Calu3 (cell line): Measurements from ENCODE around the gene SLC37A1. TPM values are rescaled to one million over a fixed set of nuclear protein-coding genes. Genes with fewer than 3 reads are reported as not detected.

Source experiments
- BruUV-seq: library from RNA; stranded (reverse); fragments of 400-500 nt; replicated peaks from 2 replicates; lab custom pipeline; 2021; lab: Mats Ljungman, UMichigan
- CTCF ChIA-PET: fragments of 300-600 bp; sonication (Branson Sonifier 250); formaldehyde crosslinking; loops from one replicate; lab custom pipeline; 2022; ENCODE audit warnings: antibody characterized with exemption; lab: Charles Lee
- DNase-seq: peaks from one replicate; pipeline ENCODE4 v3.0.0; 2022
- H3K27ac Mint-ChIP-seq: one replicate; pipeline ENCODE4 v1.8.0; 2022; ENCODE audit warnings: mixed read lengths; ENCODE audit not compliant: unreplicated experiment
- H3K27me3 Mint-ChIP-seq: one replicate; pipeline ENCODE4 v1.8.0; 2022; ENCODE audit warnings: mixed read lengths; ENCODE audit not compliant: unreplicated experiment
- H3K36me3 Mint-ChIP-seq: one replicate; pipeline ENCODE4 v1.8.0; 2022; ENCODE audit warnings: mild to moderate bottlenecking, moderate library complexity, mixed read lengths; ENCODE audit not compliant: insufficient read depth, unreplicated experiment
- H3K4me1 Mint-ChIP-seq: one replicate; pipeline ENCODE4 v1.8.0; 2022; ENCODE audit warnings: mild to moderate bottlenecking, low read depth, mixed read lengths; ENCODE audit not compliant: unreplicated experiment
- H3K4me3 Mint-ChIP-seq: one replicate; pipeline ENCODE4 v1.8.0; 2022; ENCODE audit warnings: mild to moderate bottlenecking, low read depth, moderate library complexity, mixed read lengths; ENCODE audit not compliant: unreplicated experiment
- H3K9me3 Mint-ChIP-seq: one replicate; pipeline ENCODE4 v1.8.0; 2022; ENCODE audit warnings: low read depth, mixed read lengths; ENCODE audit not compliant: unreplicated experiment
- CTCF ChIP-seq: fragments of 200-600 bp; IDR thresholded peaks from one replicate; pipeline ENCODE4 v1.8.0; 2022; ENCODE audit warnings: antibody characterized with exemption; ENCODE audit not compliant: unreplicated experiment
- intact Hi-C: fragments of 100-400 bp; cut with micrococcal nuclease; formaldehyde crosslinking; loops from one replicate; pipeline ENCODE4 v1.10.0; 2022; ENCODE audit not compliant: unreplicated experiment
- total RNA-seq: library from RNA; stranded (reverse); gene quantifications from 2 replicates; pipeline ENCODE4 v1.2.3, GENCODE V29; 2022

SLC37A1 gene
- total RNA-seq, 1 experiment from 2014 or later: 24.9 TPM

- Mint-ChIP-seq H3K36me3 (peaks cover 6% of the 10 kb centered on the region), H3K4me1 (peaks cover 26% of the 10 kb centered on the region), H3K27me3 (no peaks in the 10 kb centered on the region), H3K9me3 (no peaks in the 10 kb centered on the region), H3K27ac (peak overlapping the region; percentile 90), H3K4me3 (peak overlapping the region; percentile 41)
- no peak for TF ChIP-seq CTCF
- BruUV-seq: no TSS peak
- intact Hi-C loops: no loop called here
- CTCF ChIA-PET: interaction anchor here (0.6 to 1.0 kb wide), 4 partner anchors 12 to 299 kb away, joined by 3 to 5 read pairs (median 4); partner anchors contain the start of gene RSPH1
- peak; percentile 76 for DNase-seq
Observed at GRCh38 chr21:42474043-42474831, 39.4 kb upstream of the SLC37A1 start.

- H3K27me3 Mint-ChIP-seq: no peaks in the 10 kb centered on the region
- no peak for TF ChIP-seq CTCF
- CTCF ChIA-PET: no interaction called here
- peak overlapping the region; percentile 90 for H3K27ac Mint-ChIP-seq
- no peak for DNase-seq
- intact Hi-C loops: no loop called here
- H3K4me1 Mint-ChIP-seq: peaks cover 23% of the 10 kb centered on the region
- peaks cover 6% of the 10 kb centered on the region for H3K36me3 Mint-ChIP-seq
- peaks cover 3% of the 10 kb centered on the region for H3K9me3 Mint-ChIP-seq
- H3K4me3 Mint-ChIP-seq: no peak overlapping the region
- no TSS peak for BruUV-seq
Observed at GRCh38 chr21:42475036-42475435, 38.6 kb upstream of the SLC37A1 start.

GRCh38 chr21:42475526-42476387, 37.9 kb upstream of the SLC37A1 start:
- no peak for DNase-seq
- Mint-ChIP-seq H3K9me3 (peaks cover 3% of the 10 kb centered on the region), H3K27me3 (no peaks in the 10 kb centered on the region), H3K4me1 (peaks cover 23% of the 10 kb centered on the region), H3K27ac (no peak overlapping the region), H3K4me3 (no peak overlapping the region), H3K36me3 (peaks cover 6% of the 10 kb centered on the region)
- BruUV-seq: no TSS peak
- CTCF ChIA-PET: interaction anchor here (0.7 kb wide), 1 partner anchor 50 kb away, joined by 7 read pairs; no protein-coding TSS in a partner anchor
- intact Hi-C loops: no loop called here
- no peak for TF ChIP-seq CTCF
